ENCODE data around the gene KIAA0753. TPM values are rescaled to one million over a fixed set of nuclear protein-coding genes. Genes with fewer than 3 reads are reported as not detected.

The KIAA0753 gene
- total and polyA plus RNA-seq, 9 of the 15 experiments (the other 6 are each of a cell fraction or from before 2014, with no cell fraction given) = 2.0 to 9.0 (median 6.9) TPM

- TF ChIP-seq, protein P1, sequence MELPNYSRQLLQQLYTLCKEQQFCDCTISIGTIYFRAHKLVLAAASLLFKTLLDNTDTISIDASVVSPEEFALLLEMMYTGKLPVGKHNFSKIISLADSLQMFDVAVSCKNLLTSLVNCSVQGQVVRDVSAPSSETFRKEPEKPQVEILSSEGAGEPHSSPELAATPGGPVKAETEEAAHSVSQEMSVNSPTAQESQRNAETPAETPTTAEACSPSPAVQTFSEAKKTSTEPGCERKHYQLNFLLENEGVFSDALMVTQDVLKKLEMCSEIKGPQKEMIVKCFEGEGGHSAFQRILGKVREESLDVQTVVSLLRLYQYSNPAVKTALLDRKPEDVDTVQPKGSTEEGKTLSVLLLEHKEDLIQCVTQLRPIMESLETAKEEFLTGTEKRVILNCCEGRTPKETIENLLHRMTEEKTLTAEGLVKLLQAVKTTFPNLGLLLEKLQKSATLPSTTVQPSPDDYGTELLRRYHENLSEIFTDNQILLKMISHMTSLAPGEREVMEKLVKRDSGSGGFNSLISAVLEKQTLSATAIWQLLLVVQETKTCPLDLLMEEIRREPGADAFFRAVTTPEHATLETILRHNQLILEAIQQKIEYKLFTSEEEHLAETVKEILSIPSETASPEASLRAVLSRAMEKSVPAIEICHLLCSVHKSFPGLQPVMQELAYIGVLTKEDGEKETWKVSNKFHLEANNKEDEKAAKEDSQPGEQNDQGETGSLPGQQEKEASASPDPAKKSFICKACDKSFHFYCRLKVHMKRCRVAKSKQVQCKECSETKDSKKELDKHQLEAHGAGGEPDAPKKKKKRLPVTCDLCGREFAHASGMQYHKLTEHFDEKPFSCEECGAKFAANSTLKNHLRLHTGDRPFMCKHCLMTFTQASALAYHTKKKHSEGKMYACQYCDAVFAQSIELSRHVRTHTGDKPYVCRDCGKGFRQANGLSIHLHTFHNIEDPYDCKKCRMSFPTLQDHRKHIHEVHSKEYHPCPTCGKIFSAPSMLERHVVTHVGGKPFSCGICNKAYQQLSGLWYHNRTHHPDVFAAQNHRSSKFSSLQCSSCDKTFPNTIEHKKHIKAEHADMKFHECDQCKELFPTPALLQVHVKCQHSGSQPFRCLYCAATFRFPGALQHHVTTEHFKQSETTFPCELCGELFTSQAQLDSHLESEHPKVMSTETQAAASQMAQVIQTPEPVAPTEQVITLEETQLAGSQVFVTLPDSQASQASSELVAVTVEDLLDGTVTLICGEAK (IDR thresholded peaks at IDR 0.05) = peak; percentile 92
- TF ChIP-seq, protein P1 (CRISPR knock-in tag; IDR thresholded peaks at IDR 0.05) = no peak
- TF ChIP-seq MXI1 (IDR thresholded peaks at IDR 0.05; ENCODE audit: low read depth, low read length) (peak; percentile 69; the same call in 1 of the 2 replicates), ZNF124 (CRISPR knock-in tag; IDR thresholded peaks at IDR 0.05) (no peak), KDM5B (IDR thresholded peaks at IDR 0.05; ENCODE audit: insufficient replicate concordance, low read depth, low read length) (peak; percentile 65), TFAP4 (CRISPR knock-in tag; IDR thresholded peaks at IDR 0.05; ENCODE audit: borderline replicate concordance) (peak; percentile 64; the same call in 1 of the 2 replicates), ETS1 (conservative IDR thresholded peaks at IDR 0.05; ENCODE audit: control insufficient read depth, low read depth, low read length) (0 out of 2 replicates have a peak, but pooled peaks have one; percentile 31), POLR2B (IDR thresholded peaks at IDR 0.05; ENCODE audit: low read depth, partially characterized antibody) (peak; percentile 53), ZBTB9 (CRISPR knock-in tag; IDR thresholded peaks at IDR 0.05) (no peak), GABPA (tag; conservative IDR thresholded peaks at IDR 0.05; ENCODE audit: low read depth) (peak; percentile 93), POLR2AphosphoS5 (IDR thresholded peaks at IDR 0.05; ENCODE audit: control insufficient read depth, insufficient read depth, low read depth, low read length) (peak; percentile 64; the same call in 1 of the 2 replicates), CREM (IDR thresholded peaks at IDR 0.05; ENCODE audit: low read depth) (peak; percentile 14; the same call in 1 of the 2 replicates)
These were observed 10.9 kb upstream of the KIAA0753 start, which contains the start of the genes C17orf100 and MED31 (continued) for GRCh38 chr17:6651354-6651918.

Data from K562 (cell line).